Fibroblast of villous mesenchyme (primary cell): ENCODE measurements around the gene PRKCG. TPM values are rescaled to one million over a fixed set of nuclear protein-coding genes. Genes with fewer than 3 reads are reported as not detected.
"Not testable (repeated sequence)": the region's sequence is repeated elsewhere in the genome, so short reads cannot be mapped to it uniquely, and the experiment has no call there.

Source experiments
- DNase-seq: peaks from one replicate; pipeline ENCODE4 v3.0.0-alpha.2; 2010; ENCODE audit warnings: low read depth
- H3K4me3 ChIP-seq: 2 replicates; pipeline ENCODE4 v1.5.1; 2011; ENCODE audit warnings: low read depth, mild to moderate bottlenecking, low read length
- total RNA-seq: library from RNA; depleted of rRNA; stranded (reverse); fragments of >200 nt; gene quantifications from 2 replicates; pipeline ENCODE4 v1.2.3, GENCODE V29; 2012
- TF ChIP-seq, protein P1 (sequence below): IDR thresholded peaks from 2 replicates; pipeline ENCODE4 v1.5.1; 2012; ENCODE audit warnings: low read depth, mild to moderate bottlenecking, low read length; ENCODE audit not compliant: insufficient read depth

PRKCG gene
- total RNA-seq, 1 donor, result 0.43 TPM

DNA sequence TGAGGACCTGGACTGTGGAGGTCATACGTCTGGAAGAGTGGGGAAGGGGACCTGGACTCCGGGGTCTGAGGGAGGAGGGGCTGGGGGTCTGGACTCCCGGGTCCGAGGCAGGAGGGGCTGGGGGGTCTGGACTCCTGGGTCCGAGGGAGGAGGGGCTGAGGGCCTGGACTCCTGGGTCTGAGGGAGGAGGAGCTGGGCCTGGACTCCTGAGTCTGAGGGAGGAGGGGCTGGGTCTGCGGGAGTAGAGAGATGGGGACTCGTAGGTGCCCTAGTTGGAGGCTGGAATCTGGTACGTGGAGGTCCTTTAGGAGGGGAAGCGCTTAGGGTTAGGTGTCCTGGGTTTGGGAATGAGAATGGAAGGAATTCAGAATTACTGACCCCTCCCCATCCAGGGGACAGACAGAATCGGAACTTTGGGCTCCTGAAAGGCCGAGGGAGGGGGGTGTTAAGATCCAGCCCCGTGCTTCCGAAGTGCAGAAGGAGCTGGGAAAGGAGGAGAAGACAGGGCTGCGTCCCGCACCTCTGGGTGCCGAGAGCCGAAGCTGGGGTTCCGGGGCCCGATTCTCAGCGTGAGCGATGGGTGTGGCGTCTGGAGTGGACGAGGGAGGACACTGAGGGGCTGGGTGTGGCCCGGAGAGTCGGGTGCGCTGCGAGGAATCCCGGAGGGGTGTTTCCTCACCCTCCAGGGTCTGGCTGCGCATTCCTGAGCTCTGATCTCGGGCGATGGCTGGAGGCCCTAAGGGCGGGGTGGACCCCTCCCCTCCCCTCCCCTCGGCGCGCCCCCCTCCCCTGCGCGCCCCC is 13.7 kb upstream of the PRKCG start:
- peak overlapping the region; percentile 92 for H3K4me3 ChIP-seq
- TF ChIP-seq, protein P1, sequence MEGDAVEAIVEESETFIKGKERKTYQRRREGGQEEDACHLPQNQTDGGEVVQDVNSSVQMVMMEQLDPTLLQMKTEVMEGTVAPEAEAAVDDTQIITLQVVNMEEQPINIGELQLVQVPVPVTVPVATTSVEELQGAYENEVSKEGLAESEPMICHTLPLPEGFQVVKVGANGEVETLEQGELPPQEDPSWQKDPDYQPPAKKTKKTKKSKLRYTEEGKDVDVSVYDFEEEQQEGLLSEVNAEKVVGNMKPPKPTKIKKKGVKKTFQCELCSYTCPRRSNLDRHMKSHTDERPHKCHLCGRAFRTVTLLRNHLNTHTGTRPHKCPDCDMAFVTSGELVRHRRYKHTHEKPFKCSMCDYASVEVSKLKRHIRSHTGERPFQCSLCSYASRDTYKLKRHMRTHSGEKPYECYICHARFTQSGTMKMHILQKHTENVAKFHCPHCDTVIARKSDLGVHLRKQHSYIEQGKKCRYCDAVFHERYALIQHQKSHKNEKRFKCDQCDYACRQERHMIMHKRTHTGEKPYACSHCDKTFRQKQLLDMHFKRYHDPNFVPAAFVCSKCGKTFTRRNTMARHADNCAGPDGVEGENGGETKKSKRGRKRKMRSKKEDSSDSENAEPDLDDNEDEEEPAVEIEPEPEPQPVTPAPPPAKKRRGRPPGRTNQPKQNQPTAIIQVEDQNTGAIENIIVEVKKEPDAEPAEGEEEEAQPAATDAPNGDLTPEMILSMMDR, result no peak
- peak; percentile 65 for DNase-seq

- peak overlapping the region; percentile 92 for H3K4me3 ChIP-seq
- DNase-seq, result peak; percentile 96
- TF ChIP-seq, protein P1, result peak; percentile 34
These were observed 12.8 kb upstream of the PRKCG start for GRCh38 chr19:53868892-53869804.

- peak overlapping the region; percentile 92 for H3K4me3 ChIP-seq
- not testable (repeated sequence) for DNase-seq
These were observed 12.1 kb upstream of the PRKCG start for GRCh38 chr19:53869805-53870484.

GRCh38 chr19:53870485-53870844 is 11.5 kb upstream of the PRKCG start:
- peak; percentile 23 for DNase-seq
- TF ChIP-seq, protein P1, result no peak
- peak overlapping the region; percentile 34 for H3K4me3 ChIP-seq

DNA sequence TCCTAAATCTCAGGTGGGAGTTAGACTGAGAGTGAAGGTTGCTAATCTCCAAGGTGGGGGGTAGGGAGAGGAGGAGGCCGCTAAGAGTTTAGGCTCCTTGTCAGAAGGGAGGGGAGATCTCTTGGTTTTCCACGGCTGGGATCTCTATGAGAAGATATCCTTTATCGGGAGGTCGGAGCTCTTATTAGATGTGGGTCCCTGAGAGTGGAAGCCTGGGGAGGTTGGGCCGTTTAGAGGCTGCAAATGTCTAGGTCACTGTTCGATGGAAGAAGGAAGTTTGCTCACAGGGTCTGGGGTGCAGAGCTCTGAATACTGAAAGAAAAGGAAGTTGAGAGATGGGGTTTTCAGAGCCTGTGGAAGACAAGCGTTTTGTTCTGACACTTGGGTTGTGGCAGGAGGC is 10.5 kb upstream of the PRKCG start:
- DNase-seq, result no peak
- TF ChIP-seq, protein P1, result no peak
- H3K4me3 ChIP-seq, result no peak overlapping the region

DNA sequence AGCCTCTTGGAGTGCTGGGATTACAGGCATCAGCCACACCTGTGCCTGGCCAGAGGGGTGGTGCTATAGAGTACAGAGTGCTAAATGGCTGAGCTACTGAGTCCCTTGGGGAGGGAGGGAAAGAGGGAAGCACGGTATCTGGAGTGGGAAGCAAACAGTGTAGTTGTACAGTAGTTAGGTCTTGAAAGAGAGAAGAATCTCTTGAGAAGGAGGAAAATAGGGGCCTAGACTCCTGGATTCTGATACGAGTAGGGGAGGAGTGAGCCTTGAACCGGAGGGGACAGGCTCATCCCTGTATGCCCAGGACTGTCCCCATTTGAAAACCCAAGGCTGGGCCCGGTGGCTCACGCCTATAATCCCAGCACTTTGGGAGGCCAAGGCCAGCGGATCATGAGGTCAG is 9.2 kb upstream of the PRKCG start:
- H3K4me3 ChIP-seq, result no peak overlapping the region
- no peak for DNase-seq
- TF ChIP-seq, protein P1, result no peak
